Astrocyte of the spinal cord (primary cell): ENCODE data around the gene FAM118B.

Experiments used
- DNase-seq: peaks from one replicate; pipeline ENCODE4 v3.0.0; 2011; ENCODE audit warnings: low read depth, low spot score
- H3K4me3 ChIP-seq: 2 replicates; pipeline ENCODE4 v1.5.1; 2011; ENCODE audit warnings: low read depth, mild to moderate bottlenecking, low read length, moderate library complexity
- CTCF ChIP-seq: IDR thresholded peaks from 2 replicates; pipeline ENCODE4 v1.5.1; 2012; ENCODE audit warnings: low read depth, mild to moderate bottlenecking, low read length, inconsistent platforms
- in situ Hi-C: cut with HindIII; loops from 2 replicates; pipeline ENCODE4 v1.10.0; 2017; ENCODE audit warnings: low sequenced_read_pairs

FAM118B gene

GRCh38 chr11:126191379-126192073 is 20.1 kb upstream of the FAM118B start:
- TF ChIP-seq CTCF = no peak
- H3K4me3 ChIP-seq = no peak overlapping the region
- no peak for DNase-seq
- in situ Hi-C loops = loop anchor here (25.0 kb wide), 1 partner anchor 254 kb away; the partner anchor contains the start of gene VSIG10L2

- no peak overlapping the region for H3K4me3 ChIP-seq
- in situ Hi-C loops = loop anchor here (25.0 kb wide), 1 partner anchor 255 kb away; the partner anchor contains the start of gene VSIG10L2
- TF ChIP-seq CTCF = no peak
- DNase-seq = no peak
These were observed 19.2 kb upstream of the FAM118B start for GRCh38 chr11:126192361-126192760.

GRCh38 chr11:126193038-126193478 is 18.5 kb upstream of the FAM118B start:
- no peak for DNase-seq
- H3K4me3 ChIP-seq = no peak overlapping the region
- TF ChIP-seq CTCF = no peak
- in situ Hi-C loops = loop anchor here (25.0 kb wide), 1 partner anchor 256 kb away; the partner anchor contains the start of gene VSIG10L2

- DNase-seq = peak; percentile 45
- in situ Hi-C loops = loop anchor here (25.0 kb wide), 1 partner anchor 257 kb away; the partner anchor contains the start of gene VSIG10L2
- TF ChIP-seq CTCF = peak; percentile 52
- no peak overlapping the region for H3K4me3 ChIP-seq
These were observed 17.4 kb upstream of the FAM118B start for GRCh38 chr11:126194121-126194543.

- no peak for TF ChIP-seq CTCF
- in situ Hi-C loops = loop anchor here (25.0 kb wide), 1 partner anchor 258 kb away; the partner anchor contains the start of gene VSIG10L2
- no peak for DNase-seq
- no peak overlapping the region for H3K4me3 ChIP-seq
These were observed 16.5 kb upstream of the FAM118B start for GRCh38 chr11:126195119-126195518.

GRCh38 chr11:126197277-126197939 is 14.2 kb upstream of the FAM118B start:
- H3K4me3 ChIP-seq = no peak overlapping the region
- TF ChIP-seq CTCF = no peak
- DNase-seq = peak; percentile 10
- in situ Hi-C loops = loop anchor here (25.0 kb wide), 1 partner anchor 260 kb away; the partner anchor contains the start of gene VSIG10L2
